ENCODE measurements around the gene ATP1A3. TPM values are rescaled to one million over a fixed set of nuclear protein-coding genes. Genes with fewer than 3 reads are reported as not detected.

The ATP1A3 gene
- total RNA-seq, 2 experiments from 2014 or later: 3.2 to 4.6 TPM

DNA sequence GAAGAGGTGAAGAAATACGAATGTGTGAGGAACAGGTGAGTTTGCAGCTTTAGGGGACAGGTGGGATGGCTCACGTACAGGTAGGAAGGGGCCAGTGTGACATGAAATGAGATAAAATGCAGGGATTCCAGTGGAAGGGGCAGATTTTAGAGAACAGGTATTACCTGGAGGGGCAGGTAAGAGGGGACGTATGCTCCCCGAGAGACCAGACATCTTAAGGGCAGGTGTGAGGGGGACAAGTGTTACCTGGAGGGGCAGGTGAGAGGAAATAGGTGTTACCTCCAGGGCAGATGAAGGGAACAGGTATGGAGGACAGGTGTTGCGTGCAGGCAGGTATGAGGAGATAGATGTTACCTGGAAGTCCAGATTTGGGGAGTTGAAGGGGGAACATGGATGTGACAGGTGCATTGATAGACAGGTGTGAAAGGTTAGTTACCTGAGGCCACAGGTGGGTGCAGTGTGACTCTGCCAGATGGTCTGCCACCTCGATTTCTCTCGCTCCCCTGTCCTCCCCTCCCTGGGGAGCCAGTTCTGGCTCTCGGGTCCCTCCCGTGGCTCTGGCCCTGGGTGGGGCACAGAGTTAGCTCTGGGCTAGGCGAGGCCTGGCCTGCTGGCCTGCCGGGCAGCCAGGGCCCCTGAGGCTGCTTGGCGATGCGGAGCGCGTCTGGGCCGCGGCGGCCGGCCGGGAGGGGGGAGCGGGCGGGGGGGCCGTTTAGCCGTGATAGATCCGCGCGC lies 67.8 kb downstream of the ATP1A3 start:
- Histone ChIP-seq H3K27me3 (ENCODE audit: control insufficient read depth in 1 of 2, insufficient read depth in 2 of 2, low read length in 2 of 2) (peaks cover 0 to 3% of the 10 kb centered on the region in 2 experiments), H3K9me3 (ENCODE audit: control insufficient read depth in 1 of 2, insufficient read depth in 1 of 2, low read length in 2 of 2) (no peaks in the 10 kb centered on the region), H3K4me3 (ENCODE audit: low read length) (no peak overlapping the region), H3K36me3 (ENCODE audit: insufficient read depth, low read length) (no peaks in the 10 kb centered on the region), H3K27ac (ENCODE audit: low read depth in 1 of 2, low read length in 2 of 2) (no peak overlapping the region), H3K4me1 (ENCODE audit: insufficient read depth, low read length) (peaks cover 43% of the 10 kb centered on the region)
- TF ChIP-seq CTCF (IDR thresholded peaks at IDR 0.05): no peak
- no peak overlapping the region for H3K27ac Mint-ChIP-seq
- CTCF ChIA-PET: no interaction called here
- no peak for DNase-seq
- intact Hi-C loops (cut with DNase I, micrococcal nuclease): loop anchor here in 1 of 2 experiments (5.0 kb wide), 1 partner anchor 39 kb away; no protein-coding TSS in a partner anchor
- peaks cover 6% of the 10 kb centered on the region for H3K36me3 Mint-ChIP-seq (ENCODE audit: low read depth)
- no peak overlapping the region for H3K4me3 Mint-ChIP-seq
- peaks cover 9% of the 10 kb centered on the region for H3K27me3 Mint-ChIP-seq
- POLR2A ChIA-PET: no interaction called here
- no peaks in the 10 kb centered on the region for H3K9me3 Mint-ChIP-seq
- H3K4me1 Mint-ChIP-seq (ENCODE audit: low read depth): peaks cover 38% of the 10 kb centered on the region
- no peak for ATAC-seq (ENCODE audit: poor library complexity)

DNA sequence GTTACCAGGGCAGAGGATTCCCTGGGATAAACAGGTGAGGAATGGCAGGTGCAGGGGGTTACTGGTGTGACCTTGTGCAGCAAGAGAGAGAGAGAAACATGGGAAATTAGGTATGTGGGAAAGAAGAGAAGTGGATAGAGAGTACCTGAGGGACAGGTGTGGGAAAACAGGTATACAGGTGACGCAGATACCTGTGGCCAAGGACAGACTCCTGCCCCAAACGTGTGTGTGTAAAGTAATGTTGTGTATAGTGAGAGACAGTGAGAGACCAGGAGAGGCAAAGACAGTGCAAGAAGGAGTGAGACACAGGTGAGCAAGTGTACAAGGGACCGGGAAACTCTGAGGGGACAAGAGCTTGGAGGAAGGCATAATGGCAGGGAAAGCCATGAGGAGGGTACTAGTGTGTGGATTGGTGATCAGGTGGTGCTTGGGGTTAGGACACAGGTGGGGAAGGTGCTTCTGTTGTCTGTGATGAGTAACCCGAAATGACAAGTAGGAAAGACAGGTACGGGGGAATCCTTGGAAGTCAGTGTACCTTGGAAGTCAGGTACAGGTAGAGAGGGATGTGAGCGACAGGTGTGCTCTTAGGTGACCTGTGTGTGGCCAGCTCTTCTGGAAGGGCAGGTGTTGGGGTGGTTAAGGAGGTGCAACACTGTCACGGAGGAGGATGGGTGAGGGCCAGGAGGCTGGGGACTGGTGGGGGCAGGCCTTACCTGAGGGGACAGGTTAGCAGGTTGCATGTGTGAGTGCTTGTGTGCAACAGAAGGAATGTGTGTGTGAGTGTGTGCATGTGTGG lies 68.6 kb downstream of the ATP1A3 start:
- DNase-seq (no peak), ATAC-seq (ENCODE audit: poor library complexity) (no peak)
- Histone ChIP-seq H3K4me3 (ENCODE audit: low read length) (no peak overlapping the region), H3K4me1 (ENCODE audit: insufficient read depth, low read length) (peaks cover 42% of the 10 kb centered on the region), H3K9me3 (ENCODE audit: control insufficient read depth in 1 of 2, insufficient read depth in 1 of 2, low read length in 2 of 2) (no peaks in the 10 kb centered on the region), H3K27ac (ENCODE audit: low read depth in 1 of 2, low read length in 2 of 2) (no peak overlapping the region), H3K36me3 (ENCODE audit: insufficient read depth, low read length) (no peaks in the 10 kb centered on the region), H3K27me3 (ENCODE audit: control insufficient read depth in 1 of 2, insufficient read depth in 2 of 2, low read length in 2 of 2) (peaks cover 0 to 5% of the 10 kb centered on the region in 2 experiments)
- H3K27me3 Mint-ChIP-seq: peaks cover 10% of the 10 kb centered on the region
- ChIA-PET CTCF (interaction anchor here (1.1 to 1.4 kb wide), 2 partner anchors 52 to 66 kb away, joined by 3 to 5 read pairs; no protein-coding TSS in a partner anchor), POLR2A (interaction anchor here (1.2 kb wide), 1 partner anchor 38 kb away, joined by 4 read pairs; no protein-coding TSS in a partner anchor)
- intact Hi-C loops (cut with DNase I, micrococcal nuclease): loop anchor here in 1 of 2 experiments (5.0 kb wide), 1 partner anchor 38 kb away; no protein-coding TSS in a partner anchor
- H3K9me3 Mint-ChIP-seq: no peaks in the 10 kb centered on the region
- peaks cover 6% of the 10 kb centered on the region for H3K36me3 Mint-ChIP-seq (ENCODE audit: low read depth)
- no peak for TF ChIP-seq CTCF (IDR thresholded peaks at IDR 0.05)
- H3K4me3 Mint-ChIP-seq: no peak overlapping the region
- no peak overlapping the region for H3K27ac Mint-ChIP-seq
- H3K4me1 Mint-ChIP-seq (ENCODE audit: low read depth): peaks cover 30% of the 10 kb centered on the region

All from CD4-positive, alpha-beta T cell (primary cell).